Neural cell (in vitro differentiated cells): ENCODE measurements around the gene WDR75. TPM values are rescaled to one million over a fixed set of nuclear protein-coding genes. Genes with fewer than 3 reads are reported as not detected.

ENCODE experiments used
- H2AFZ ChIP-seq: fragments of 200-600, 300-800 bp; sonication (generic), shearing (Covaris generic); 2 replicates; pipeline ENCODE4 v1.6.0; 2014; ENCODE audit warnings: low read depth, mild to moderate bottlenecking, antibody characterized with exemption, low read length, moderate library complexity
- H3F3A ChIP-seq: fragments of 200-600 bp; shearing (Covaris generic); 2 replicates; pipeline ENCODE4 v1.6.1; 2016; ENCODE audit warnings: mild to moderate bottlenecking, moderate library complexity, mixed read lengths, antibody characterized with exemption, low read length; ENCODE audit not compliant: insufficient read depth, poor library complexity, severe bottlenecking
- H3K27ac ChIP-seq: fragments of 200-600, 300-800 bp; sonication (generic), shearing (Covaris generic); 2 replicates; pipeline ENCODE4 v1.5.1; 2014; ENCODE audit warnings: mild to moderate bottlenecking, low read length, moderate library complexity
- H3K27me3 ChIP-seq: fragments of 300-800, 200-600 bp; sonication (generic), shearing (Covaris generic); 2 replicates; pipeline ENCODE4 v1.6.0; 2014; ENCODE audit warnings: mild to moderate bottlenecking, low read depth, low read length, moderate library complexity; ENCODE audit not compliant: insufficient read depth
- H3K36me3 ChIP-seq: fragments of 300-800, 200-600 bp; sonication (generic), shearing (Covaris generic); 2 replicates; pipeline ENCODE4 v1.5.1; 2014; ENCODE audit warnings: mild to moderate bottlenecking, antibody characterized with exemption, low read length, moderate library complexity; ENCODE audit not compliant: insufficient read depth
- H3K4me2 ChIP-seq: fragments of 300-800, 200-600 bp; sonication (generic), shearing (Covaris generic); 2 replicates; pipeline ENCODE4 v1.6.0; 2014; ENCODE audit warnings: mild to moderate bottlenecking, low read length
- H3K4me3 ChIP-seq: fragments of 300-800, 200-600 bp; sonication (generic), shearing (Covaris generic); 2 replicates; pipeline ENCODE4 v1.5.1; 2014; ENCODE audit warnings: mild to moderate bottlenecking, low read length, moderate library complexity
- H3K79me2 ChIP-seq: fragments of 200-600 bp; shearing (Covaris generic); replicated peaks from 2 replicates; pipeline ENCODE4 v1.6.0; 2014; ENCODE audit warnings: mild to moderate bottlenecking, low read length, moderate library complexity; ENCODE audit not compliant: insufficient read depth
- H3K9ac ChIP-seq: fragments of 300-800, 200-600 bp; sonication (generic), shearing (Covaris generic); 2 replicates; pipeline ENCODE4 v1.6.1; 2016; ENCODE audit warnings: mild to moderate bottlenecking, low read length, mixed read lengths
- H3K9me2 ChIP-seq: fragments of 200-600 bp; shearing (Covaris generic); 2 replicates; pipeline ENCODE4 v1.6.1; 2016; ENCODE audit warnings: mild to moderate bottlenecking, low read length, mixed read lengths; ENCODE audit not compliant: insufficient read depth
- H3K9me3 ChIP-seq: fragments of 200-600, 300-800 bp; sonication (generic), shearing (Covaris generic); 2 replicates; pipeline ENCODE4 v1.6.1; 2016; ENCODE audit warnings: mild to moderate bottlenecking, mixed run types, low read length, moderate library complexity, mixed read lengths
- H4K20me1 ChIP-seq: fragments of 200-600 bp; shearing (Covaris generic); 2 replicates; pipeline ENCODE4 v1.6.1; 2016; ENCODE audit warnings: mild to moderate bottlenecking, mixed run types; ENCODE audit not compliant: insufficient read depth
- EP300 ChIP-seq: fragments of 450-650 bp; conservative IDR thresholded peaks from 2 replicates; pipeline ENCODE4 v1.6.1; 2014; ENCODE audit warnings: antibody characterized with exemption, mild to moderate bottlenecking, moderate library complexity; ENCODE audit not compliant: poor library complexity, severe bottlenecking
- EZH2 ChIP-seq: fragments of 200-600, 300-800 bp; shearing (Covaris generic), sonication (generic); IDR thresholded peaks from 2 replicates; pipeline ENCODE4 v1.6.1; 2014; ENCODE audit warnings: antibody characterized with exemption, low read length, borderline replicate concordance, mild to moderate bottlenecking; ENCODE audit not compliant: insufficient read depth, poor library complexity, severe bottlenecking
- MXI1 ChIP-seq: fragments of 450-650 bp; conservative IDR thresholded peaks from 2 replicates; pipeline ENCODE4 v1.6.1; 2014; ENCODE audit warnings: antibody characterized with exemption, mild to moderate bottlenecking; ENCODE audit not compliant: poor library complexity, severe bottlenecking
- POLR2AphosphoS5 ChIP-seq: IDR thresholded peaks from 2 replicates; pipeline ENCODE4 v1.6.1; 2012
- RAD21 ChIP-seq: fragments of 450-650 bp; conservative IDR thresholded peaks from 2 replicates; pipeline ENCODE4 v1.6.1; 2014; ENCODE audit warnings: antibody characterized with exemption, mild to moderate bottlenecking, moderate library complexity
- SMC3 ChIP-seq: fragments of 450-650 bp; conservative IDR thresholded peaks from 2 replicates; pipeline ENCODE4 v1.6.1; 2014; ENCODE audit warnings: antibody characterized with exemption, mild to moderate bottlenecking, moderate library complexity; ENCODE audit not compliant: poor library complexity
- TAF1 ChIP-seq: IDR thresholded peaks from 2 replicates; pipeline ENCODE4 v1.6.1; 2012; ENCODE audit warnings: low read depth
- polyA plus RNA-seq: library from polyadenylated mRNA; depleted of rRNA; stranded (reverse); fragments of >200 nt; gene quantifications from 2 replicates; pipeline ENCODE4 v1.2.3, GENCODE V29; 2014
- TF ChIP-seq, protein P1 (sequence below): IDR thresholded peaks from 2 replicates; pipeline ENCODE4 v1.6.1; 2012; ENCODE audit warnings: borderline replicate concordance
- TF ChIP-seq, protein P2 (sequence below): fragments of 450-650 bp; IDR thresholded peaks from 2 replicates; pipeline ENCODE4 v1.5.1; 2014; ENCODE audit warnings: antibody characterized with exemption, mild to moderate bottlenecking, moderate library complexity; ENCODE audit not compliant: poor library complexity, severe bottlenecking

The WDR75 gene
- polyA plus RNA-seq, 1 donor from 2014 or later: 62.5 TPM

DNA sequence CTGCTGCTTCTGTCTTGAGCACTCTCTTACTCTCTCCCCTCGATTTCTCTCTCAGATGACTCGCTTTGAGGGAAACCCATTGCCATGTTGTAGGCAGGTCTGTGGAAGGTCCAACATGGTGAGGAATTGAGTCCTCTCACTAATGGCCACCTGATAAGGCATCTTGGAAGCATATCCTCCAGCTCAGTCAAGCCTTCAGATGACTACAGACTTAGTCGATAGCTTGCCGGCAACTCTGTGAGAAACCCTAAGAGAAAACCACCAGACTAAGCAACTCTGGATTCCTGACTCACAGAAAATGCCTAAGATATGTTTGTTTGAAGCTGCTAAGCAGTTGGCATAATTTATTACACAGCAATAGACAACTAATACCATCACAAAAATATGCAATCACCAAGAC is 51.2 kb downstream of the WDR75 start:
- no peak overlapping the region for H3K4me3 ChIP-seq
- no peaks in the 10 kb centered on the region for H3F3A ChIP-seq
- no peaks in the 10 kb centered on the region for H3K79me2 ChIP-seq
- TF ChIP-seq EZH2 (no peak), MXI1 (no peak), TAF1 (no peak), SMC3 (no peak), POLR2AphosphoS5 (no peak), EP300 (no peak), RAD21 (no peak)
- TF ChIP-seq, protein P1, sequence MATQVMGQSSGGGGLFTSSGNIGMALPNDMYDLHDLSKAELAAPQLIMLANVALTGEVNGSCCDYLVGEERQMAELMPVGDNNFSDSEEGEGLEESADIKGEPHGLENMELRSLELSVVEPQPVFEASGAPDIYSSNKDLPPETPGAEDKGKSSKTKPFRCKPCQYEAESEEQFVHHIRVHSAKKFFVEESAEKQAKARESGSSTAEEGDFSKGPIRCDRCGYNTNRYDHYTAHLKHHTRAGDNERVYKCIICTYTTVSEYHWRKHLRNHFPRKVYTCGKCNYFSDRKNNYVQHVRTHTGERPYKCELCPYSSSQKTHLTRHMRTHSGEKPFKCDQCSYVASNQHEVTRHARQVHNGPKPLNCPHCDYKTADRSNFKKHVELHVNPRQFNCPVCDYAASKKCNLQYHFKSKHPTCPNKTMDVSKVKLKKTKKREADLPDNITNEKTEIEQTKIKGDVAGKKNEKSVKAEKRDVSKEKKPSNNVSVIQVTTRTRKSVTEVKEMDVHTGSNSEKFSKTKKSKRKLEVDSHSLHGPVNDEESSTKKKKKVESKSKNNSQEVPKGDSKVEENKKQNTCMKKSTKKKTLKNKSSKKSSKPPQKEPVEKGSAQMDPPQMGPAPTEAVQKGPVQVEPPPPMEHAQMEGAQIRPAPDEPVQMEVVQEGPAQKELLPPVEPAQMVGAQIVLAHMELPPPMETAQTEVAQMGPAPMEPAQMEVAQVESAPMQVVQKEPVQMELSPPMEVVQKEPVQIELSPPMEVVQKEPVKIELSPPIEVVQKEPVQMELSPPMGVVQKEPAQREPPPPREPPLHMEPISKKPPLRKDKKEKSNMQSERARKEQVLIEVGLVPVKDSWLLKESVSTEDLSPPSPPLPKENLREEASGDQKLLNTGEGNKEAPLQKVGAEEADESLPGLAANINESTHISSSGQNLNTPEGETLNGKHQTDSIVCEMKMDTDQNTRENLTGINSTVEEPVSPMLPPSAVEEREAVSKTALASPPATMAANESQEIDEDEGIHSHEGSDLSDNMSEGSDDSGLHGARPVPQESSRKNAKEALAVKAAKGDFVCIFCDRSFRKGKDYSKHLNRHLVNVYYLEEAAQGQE: no peak
- TF ChIP-seq, protein P2, sequence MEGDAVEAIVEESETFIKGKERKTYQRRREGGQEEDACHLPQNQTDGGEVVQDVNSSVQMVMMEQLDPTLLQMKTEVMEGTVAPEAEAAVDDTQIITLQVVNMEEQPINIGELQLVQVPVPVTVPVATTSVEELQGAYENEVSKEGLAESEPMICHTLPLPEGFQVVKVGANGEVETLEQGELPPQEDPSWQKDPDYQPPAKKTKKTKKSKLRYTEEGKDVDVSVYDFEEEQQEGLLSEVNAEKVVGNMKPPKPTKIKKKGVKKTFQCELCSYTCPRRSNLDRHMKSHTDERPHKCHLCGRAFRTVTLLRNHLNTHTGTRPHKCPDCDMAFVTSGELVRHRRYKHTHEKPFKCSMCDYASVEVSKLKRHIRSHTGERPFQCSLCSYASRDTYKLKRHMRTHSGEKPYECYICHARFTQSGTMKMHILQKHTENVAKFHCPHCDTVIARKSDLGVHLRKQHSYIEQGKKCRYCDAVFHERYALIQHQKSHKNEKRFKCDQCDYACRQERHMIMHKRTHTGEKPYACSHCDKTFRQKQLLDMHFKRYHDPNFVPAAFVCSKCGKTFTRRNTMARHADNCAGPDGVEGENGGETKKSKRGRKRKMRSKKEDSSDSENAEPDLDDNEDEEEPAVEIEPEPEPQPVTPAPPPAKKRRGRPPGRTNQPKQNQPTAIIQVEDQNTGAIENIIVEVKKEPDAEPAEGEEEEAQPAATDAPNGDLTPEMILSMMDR: no peak
- H2AFZ ChIP-seq: no peak overlapping the region
- no peaks in the 10 kb centered on the region for H3K36me3 ChIP-seq
- H3K27ac ChIP-seq: no peak overlapping the region
- H3K4me2 ChIP-seq: no peak overlapping the region
- no peak overlapping the region for H3K9ac ChIP-seq
- no peaks in the 10 kb centered on the region for H3K27me3 ChIP-seq
- H4K20me1 ChIP-seq: no peaks in the 10 kb centered on the region
- no peaks in the 10 kb centered on the region for H3K9me2 ChIP-seq
- no peaks in the 10 kb centered on the region for H3K9me3 ChIP-seq

DNA sequence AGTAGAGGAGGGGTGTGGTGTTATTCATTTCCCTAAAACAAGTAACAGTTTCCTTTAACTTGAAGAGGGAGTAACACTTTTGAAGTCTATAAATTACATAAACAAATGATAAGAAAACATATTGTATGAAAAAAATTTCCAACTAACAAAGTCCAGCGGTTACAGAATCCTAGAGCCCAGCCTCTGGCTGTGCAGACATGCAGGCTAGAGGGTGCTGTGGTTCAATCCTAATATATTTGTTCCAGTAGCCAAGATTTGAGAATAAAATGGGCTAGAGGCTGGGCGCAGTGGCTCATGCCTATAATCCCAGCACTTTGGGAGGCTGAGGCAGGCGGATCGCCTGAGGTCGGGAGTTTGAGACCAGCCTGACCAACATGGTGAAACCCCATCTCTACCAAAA is 56.9 kb downstream of the WDR75 start:
- H4K20me1 ChIP-seq: no peaks in the 10 kb centered on the region
- no peaks in the 10 kb centered on the region for H3K79me2 ChIP-seq
- no peak overlapping the region for H3K9ac ChIP-seq
- H3K4me2 ChIP-seq: no peak overlapping the region
- H3K9me3 ChIP-seq: no peaks in the 10 kb centered on the region
- no peak overlapping the region for H3K4me3 ChIP-seq
- TF ChIP-seq, protein P1: no peak
- no peak for TF ChIP-seq EP300
- TF ChIP-seq TAF1: no peak
- no peak for TF ChIP-seq RAD21
- no peak for TF ChIP-seq POLR2AphosphoS5
- no peak for TF ChIP-seq SMC3
- TF ChIP-seq, protein P2: no peak
- no peak for TF ChIP-seq EZH2
- no peak for TF ChIP-seq MXI1
- H2AFZ ChIP-seq: no peak overlapping the region
- no peaks in the 10 kb centered on the region for H3K36me3 ChIP-seq
- no peaks in the 10 kb centered on the region for H3K27me3 ChIP-seq
- H3K27ac ChIP-seq: no peak overlapping the region
- no peaks in the 10 kb centered on the region for H3F3A ChIP-seq
- no peaks in the 10 kb centered on the region for H3K9me2 ChIP-seq
